GM18526 (cell line): Measurements from ENCODE around the gene STAU1.

Source experiments
- POLR2A ChIP-seq: IDR thresholded peaks from 3 replicates; pipeline ENCODE4 v1.6.1; 2011; ENCODE audit not compliant: insufficient read length; ENCODE audit errors: extremely low read depth

STAU1 gene

DNA sequence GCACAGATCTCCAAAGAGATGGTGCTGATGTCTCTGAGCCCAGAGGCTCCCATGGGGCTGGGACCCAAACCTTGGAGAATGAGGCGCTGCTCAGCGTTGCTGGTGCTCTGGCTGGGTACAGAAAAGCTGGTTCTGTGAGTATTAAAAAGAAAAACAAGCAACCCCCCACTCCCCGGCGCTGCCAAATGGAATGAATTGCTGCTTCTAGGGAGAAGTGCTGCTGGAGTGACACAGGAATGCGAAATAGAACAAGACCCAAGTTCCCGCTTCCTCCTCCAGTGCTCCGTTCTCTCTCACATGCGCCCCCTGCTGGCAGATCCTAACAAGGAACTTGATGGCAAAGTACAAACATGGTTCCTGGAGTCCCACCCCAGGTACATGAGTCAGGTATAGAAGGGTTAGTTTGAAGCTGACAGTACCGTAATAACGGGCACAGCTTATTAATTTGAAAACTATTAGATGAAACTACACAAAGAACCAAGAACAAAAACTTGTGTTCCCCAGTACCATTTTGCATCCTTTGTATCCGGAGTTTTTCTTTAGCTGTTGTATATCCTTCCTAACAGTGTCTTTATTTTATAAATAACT is 29.0 kb upstream of the STAU1 start:
- TF ChIP-seq POLR2A, result no peak

DNA sequence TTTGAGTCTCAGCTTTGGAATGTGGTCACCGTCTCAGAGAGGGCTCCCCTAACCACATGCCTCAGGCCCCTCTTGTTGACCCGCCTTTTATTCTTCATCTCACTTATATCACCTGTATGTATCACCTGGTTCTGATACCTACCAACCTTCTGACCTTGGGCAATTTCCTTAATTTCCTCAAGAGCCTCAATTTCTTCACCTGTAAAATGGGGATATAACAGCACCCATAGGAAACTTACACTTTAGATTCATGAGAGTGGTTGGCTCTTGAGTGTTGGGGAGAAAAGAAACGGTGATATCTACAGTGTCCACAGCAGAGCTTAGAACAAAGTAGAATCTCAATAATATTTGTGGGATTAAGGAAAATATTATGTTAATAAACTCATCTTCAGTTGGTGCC is 27.1 kb upstream of the STAU1 start:
- no peak for TF ChIP-seq POLR2A

- no peak for TF ChIP-seq POLR2A
Measured at GRCh38 chr20:49214571-49214970, 26.4 kb upstream of the STAU1 start.

- no peak for TF ChIP-seq POLR2A
Measured at GRCh38 chr20:49210757-49211110, 22.6 kb upstream of the STAU1 start.

DNA sequence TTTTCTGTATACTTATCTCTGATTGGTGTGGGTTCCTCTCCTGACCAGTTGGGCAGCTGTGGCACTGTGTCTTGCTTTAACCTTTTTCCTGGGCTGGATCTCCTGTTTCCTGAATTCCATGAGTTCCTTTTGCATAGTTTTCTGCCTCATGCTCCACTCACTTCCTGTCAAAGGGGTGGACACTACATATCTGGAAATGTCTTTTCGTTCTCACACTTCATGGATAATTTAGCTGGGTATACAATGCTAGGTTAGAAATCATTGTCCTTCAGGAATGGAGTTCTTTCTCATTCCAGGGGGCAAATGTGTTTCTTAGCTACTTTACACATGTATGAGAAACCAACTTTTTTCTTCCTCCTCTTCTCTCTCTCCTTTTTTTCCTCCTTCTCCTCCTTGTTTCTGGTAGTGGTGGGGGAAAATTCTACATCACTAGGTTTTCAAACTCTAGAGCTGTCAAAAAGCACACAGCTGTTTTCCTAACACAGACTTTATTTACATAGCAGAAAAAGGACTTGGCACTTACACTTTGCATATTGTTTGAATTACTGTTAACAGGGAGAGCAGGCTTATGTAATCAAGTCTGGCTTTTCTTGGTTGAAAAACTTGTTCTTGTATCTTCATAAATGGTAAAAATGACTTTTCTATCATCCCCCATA is 22.1 kb upstream of the STAU1 start:
- no peak for TF ChIP-seq POLR2A

DNA sequence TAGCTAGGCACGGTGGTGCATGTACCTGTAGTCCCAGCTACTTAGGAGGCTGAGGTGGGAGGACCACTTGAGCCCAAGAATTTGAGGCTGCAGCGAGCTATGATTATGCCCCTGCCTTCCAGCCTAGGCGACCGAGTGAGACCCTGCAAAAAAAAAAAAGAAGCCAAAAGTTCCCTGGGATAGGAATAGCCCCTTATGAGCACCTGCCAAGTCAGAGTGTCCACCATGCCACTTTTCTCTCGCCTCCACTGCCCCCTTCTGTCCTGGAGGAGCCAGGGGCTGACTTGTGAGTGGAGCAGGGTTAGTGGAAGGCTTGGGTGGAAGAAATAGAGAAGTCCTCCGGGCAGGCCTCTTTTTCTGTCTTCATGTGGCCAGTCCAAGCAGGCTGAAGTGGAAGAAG is 18.9 kb upstream of the STAU1 start:
- no peak for TF ChIP-seq POLR2A

DNA sequence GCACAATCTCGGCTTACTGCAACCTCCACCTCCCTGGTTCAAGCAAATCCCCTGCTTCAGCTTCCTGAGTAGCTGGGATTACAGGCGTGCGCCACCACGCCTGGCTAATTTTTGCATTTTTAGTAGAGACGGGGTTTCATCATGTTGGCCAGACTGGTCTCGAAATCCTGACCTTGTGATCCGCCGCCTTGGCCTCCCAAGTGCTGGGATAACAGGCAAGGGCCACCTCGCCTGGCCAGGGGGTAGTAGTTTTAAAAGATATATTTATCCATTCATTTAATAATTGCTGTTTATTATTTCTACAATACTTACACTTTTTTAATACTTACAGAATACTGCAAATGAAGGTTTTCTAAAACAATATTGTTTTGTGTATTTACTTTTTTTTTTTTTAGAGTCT is 15.6 kb upstream of the STAU1 start:
- no peak for TF ChIP-seq POLR2A

- TF ChIP-seq POLR2A, result no peak
Measured at GRCh38 chr20:49203011-49203410, 14.9 kb upstream of the STAU1 start.

DNA sequence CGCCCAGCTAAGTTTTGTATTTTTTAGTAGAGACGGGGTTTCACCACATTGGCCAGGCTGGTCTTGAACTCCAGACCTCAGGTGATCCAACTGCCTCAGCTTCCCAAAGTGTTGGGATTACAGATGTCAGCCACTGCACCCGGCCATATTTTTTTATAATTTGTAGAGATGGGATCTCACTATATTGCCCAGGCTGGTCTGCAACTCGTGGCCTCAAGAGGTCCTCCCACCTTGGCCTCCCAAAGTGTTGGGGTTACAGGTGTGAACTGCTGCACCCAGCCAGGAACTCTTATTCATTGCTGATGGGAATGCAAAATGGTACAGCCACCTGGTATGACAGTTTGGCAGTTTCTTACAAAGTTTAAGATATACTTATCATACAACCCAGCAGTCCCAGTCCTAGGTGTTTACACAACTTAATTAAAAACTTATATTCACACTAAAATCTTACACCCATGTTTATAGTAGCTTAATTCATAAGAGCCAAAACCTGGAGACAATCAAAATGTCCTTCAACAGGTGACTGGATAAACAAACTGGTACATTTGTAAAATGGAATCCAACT is 11.7 kb upstream of the STAU1 start:
- TF ChIP-seq POLR2A, result no peak

- TF ChIP-seq POLR2A, result no peak
Measured at GRCh38 chr20:49187330-49187850, 744 bp downstream of the STAU1 start.

- TF ChIP-seq POLR2A, result no peak
Measured at GRCh38 chr20:49186535-49187329, 1.4 kb downstream of the STAU1 start.

DNA sequence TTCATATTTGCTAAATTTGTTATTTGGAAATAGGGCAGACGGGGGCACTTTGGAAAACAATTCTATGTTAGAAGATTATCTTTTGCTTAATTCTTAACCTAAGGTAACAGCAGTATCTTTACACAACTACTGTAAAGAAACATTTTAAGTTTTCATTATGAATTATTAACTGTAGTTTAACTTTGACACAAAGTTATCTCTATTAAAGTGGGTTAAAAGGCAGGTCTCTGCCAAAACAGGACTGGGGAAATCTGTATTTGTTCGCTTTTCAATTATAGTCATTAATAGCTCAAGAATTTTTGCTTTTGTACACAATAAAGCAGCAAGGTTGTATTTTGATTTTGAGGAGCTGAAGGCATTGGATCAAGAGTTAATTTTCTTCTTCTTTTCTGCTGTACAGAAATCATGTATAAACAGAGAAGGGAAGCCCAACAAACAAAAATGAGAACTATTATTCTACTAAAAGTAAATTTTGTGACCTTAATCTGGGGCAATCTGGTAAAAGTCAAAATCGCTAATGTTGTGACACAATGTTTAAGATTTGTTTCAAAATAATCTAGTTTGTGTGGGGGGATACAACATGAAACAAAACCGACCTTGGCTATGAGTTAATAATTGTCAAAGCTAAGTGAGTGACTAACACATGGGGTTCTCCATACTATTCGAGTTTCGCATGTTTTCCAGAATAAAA is 2.9 kb downstream of the STAU1 start:
- TF ChIP-seq POLR2A, result no peak

DNA sequence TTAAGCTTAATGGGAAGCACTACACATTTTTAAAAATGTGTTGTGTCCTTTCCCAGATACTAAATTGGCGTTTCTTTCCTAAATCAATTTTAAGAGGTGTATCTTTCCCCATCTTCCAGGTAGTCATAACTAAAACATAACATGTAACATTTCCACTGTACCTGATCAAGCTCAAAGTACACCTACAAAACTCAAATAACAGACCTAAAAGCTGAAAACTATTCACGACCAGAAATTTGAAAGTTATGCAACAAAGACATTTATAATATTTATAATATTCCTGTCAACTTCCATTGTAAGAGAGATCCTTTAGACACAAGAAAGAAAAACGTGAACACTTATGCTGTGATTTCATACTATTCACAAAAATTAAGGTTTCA is 3.5 kb downstream of the STAU1 start:
- TF ChIP-seq POLR2A, result no peak

DNA sequence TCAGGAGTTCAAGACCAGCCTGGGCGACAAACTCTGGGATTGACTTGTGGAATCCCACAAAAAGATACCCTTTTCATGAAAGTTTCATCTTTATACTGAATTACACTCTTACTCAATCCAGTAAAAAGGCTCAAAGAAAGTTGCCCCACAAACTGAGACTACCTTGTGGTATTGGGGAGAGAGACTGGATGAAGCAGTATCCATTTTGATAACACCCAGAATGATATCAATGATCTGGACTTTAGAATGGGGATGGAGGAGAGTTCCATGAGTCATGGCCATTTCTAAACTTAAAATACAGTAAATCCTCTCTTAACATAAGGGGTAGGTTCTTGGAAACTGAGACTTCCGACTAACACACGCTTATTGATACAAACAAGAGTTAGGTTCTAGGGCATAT is 4.7 kb downstream of the STAU1 start:
- no peak for TF ChIP-seq POLR2A

GRCh38 chr20:49181265-49181877 is 6.8 kb downstream of the STAU1 start:
- no peak for TF ChIP-seq POLR2A
